WTC11 (cell line): ENCODE data around the gene COPZ2. TPM values are rescaled to one million over a fixed set of nuclear protein-coding genes. Genes with fewer than 3 reads are reported as not detected.
A peak's percentile ranks its signal among the peaks of the same experiment; 100 is the strongest.

Source experiments
- ATAC-seq: fragments of 200-7000 bp; cut with Tn5 transposase; 2 replicates; pipeline ENCODE4 v1.10.0; 2021; ENCODE audit warnings: mild to moderate bottlenecking, moderate library complexity
- CTCF ChIA-PET: fragments of 300-600 bp; sonication (Branson Sonifier 250); formaldehyde crosslinking; loops from one replicate; lab custom pipeline; 2021; ENCODE audit warnings: antibody characterized with exemption; lab: Charles Lee
- POLR2A ChIA-PET: fragments of 350-600 bp; sonication (Branson Sonifier 250); formaldehyde crosslinking; loops from one replicate; lab custom pipeline; 2021; ENCODE audit warnings: antibody characterized with exemption; lab: Charles Lee
- DNase-seq: peaks from one replicate; pipeline ENCODE4 v3.0.0; 2021; ENCODE audit warnings: low spot score
- H3K27ac Mint-ChIP-seq: 2 replicates; pipeline ENCODE4 v1.8.0; 2021; ENCODE audit warnings: mixed read lengths
- H3K27me3 Mint-ChIP-seq: 2 replicates; pipeline ENCODE4 v1.8.0; 2021; ENCODE audit warnings: low read depth, mild to moderate bottlenecking, moderate library complexity, mixed read lengths
- H3K36me3 Mint-ChIP-seq: 2 replicates; pipeline ENCODE4 v1.8.0; 2021; ENCODE audit warnings: mixed read lengths
- H3K4me1 Mint-ChIP-seq: 2 replicates; pipeline ENCODE4 v1.8.0; 2022; ENCODE audit warnings: mixed read lengths
- H3K4me3 Mint-ChIP-seq: 2 replicates; pipeline ENCODE4 v1.8.0; 2021; ENCODE audit warnings: mild to moderate bottlenecking, moderate library complexity, mixed read lengths
- H3K9me3 Mint-ChIP-seq: 2 replicates; pipeline ENCODE4 v1.8.0; 2021; ENCODE audit warnings: mixed read lengths
- CDX4 ChIP-seq: fragments of 250-450 bp; sonication (Bioruptor Pico); IDR thresholded peaks from 2 replicates; pipeline ENCODE4 v1.9.0; 2021; ENCODE audit warnings: moderate library complexity, mild to moderate bottlenecking, inconsistent platforms, borderline replicate concordance
- ELF4 ChIP-seq: sonication (generic); formaldehyde crosslinking; IDR thresholded peaks from 2 replicates; pipeline ENCODE4 v1.8.1; 2022; ENCODE audit warnings: low read depth, mild to moderate bottlenecking, moderate library complexity, missing genetic modification reagents
- EMX1 ChIP-seq: fragments of 250-450 bp; sonication (Bioruptor Pico); IDR thresholded peaks from 2 replicates; pipeline ENCODE4 v1.8.0; 2021; ENCODE audit warnings: mild to moderate bottlenecking
- FOXJ3 ChIP-seq: sonication (generic); formaldehyde crosslinking; IDR thresholded peaks from 2 replicates; pipeline ENCODE4 v1.9.0; 2021; ENCODE audit warnings: missing genetic modification reagents, mild to moderate bottlenecking, borderline replicate concordance
- FOXK1 ChIP-seq: sonication (generic); formaldehyde crosslinking; IDR thresholded peaks from 2 replicates; pipeline ENCODE4 v1.8.0; 2022; ENCODE audit warnings: mild to moderate bottlenecking, moderate library complexity, missing genetic modification reagents
- GTF2I ChIP-seq: fragments of 250-450 bp; sonication (Bioruptor Pico); conservative IDR thresholded peaks from 2 replicates; pipeline ENCODE4 v1.4.0; 2021; ENCODE audit warnings: mild to moderate bottlenecking
- JUN ChIP-seq: sonication (generic); formaldehyde crosslinking; IDR thresholded peaks from 2 replicates; pipeline ENCODE4 v1.8.0; 2023; ENCODE audit warnings: mild to moderate bottlenecking, missing genetic modification reagents
- MAX ChIP-seq: sonication (generic); formaldehyde crosslinking; IDR thresholded peaks from 2 replicates; pipeline ENCODE4 v1.8.0; 2022; ENCODE audit warnings: mild to moderate bottlenecking, missing genetic modification reagents
- MXD4 ChIP-seq: fragments of 250-450 bp; sonication (Bioruptor Pico); IDR thresholded peaks from 2 replicates; pipeline ENCODE4 v1.8.0; 2021; ENCODE audit warnings: mild to moderate bottlenecking, moderate library complexity, borderline replicate concordance
- NFE2L1 ChIP-seq: sonication (generic); formaldehyde crosslinking; IDR thresholded peaks from 2 replicates; pipeline ENCODE4 v1.8.1; 2023; ENCODE audit warnings: missing genetic modification reagents
- OVOL2 ChIP-seq: fragments of 250-450 bp; sonication (Bioruptor Pico); IDR thresholded peaks from 2 replicates; pipeline ENCODE4 v1.9.0; 2021; ENCODE audit warnings: mild to moderate bottlenecking, borderline replicate concordance
- SOX15 ChIP-seq: fragments of 250-450 bp; sonication (Bioruptor Pico); IDR thresholded peaks from 2 replicates; pipeline ENCODE4 v1.9.0; 2021; ENCODE audit warnings: mild to moderate bottlenecking
- SP1 ChIP-seq: sonication (generic); formaldehyde crosslinking; conservative IDR thresholded peaks from 2 replicates; pipeline ENCODE4 v1.8.1; 2022; ENCODE audit warnings: missing genetic modification reagents
- ZBTB21 ChIP-seq: sonication (generic); formaldehyde crosslinking; IDR thresholded peaks from 2 replicates; pipeline ENCODE4 v1.8.1; 2023; ENCODE audit warnings: mild to moderate bottlenecking, missing genetic modification reagents, borderline replicate concordance
- ZNF232 ChIP-seq: sonication (generic); formaldehyde crosslinking; IDR thresholded peaks from 2 replicates; pipeline ENCODE4 v1.8.0; 2022; ENCODE audit warnings: mild to moderate bottlenecking, missing genetic modification reagents
- ZNF423 ChIP-seq: fragments of 250-450 bp; sonication (Bioruptor Pico); IDR thresholded peaks from 2 replicates; pipeline ENCODE4 v2.1.2; 2022; ENCODE audit warnings: mild to moderate bottlenecking, moderate library complexity
- total RNA-seq: library from RNA; stranded (reverse); gene quantifications from 3 replicates; pipeline ENCODE4 v1.2.3, GENCODE V29; 2021
- TF ChIP-seq, protein P1 (sequence below): fragments of 250-450 bp; sonication (Bioruptor Pico); IDR thresholded peaks from 2 replicates; pipeline ENCODE4 v1.9.0; 2021; ENCODE audit warnings: mild to moderate bottlenecking, borderline replicate concordance
- TF ChIP-seq, protein P2 (sequence below): sonication (generic); formaldehyde crosslinking; IDR thresholded peaks from 2 replicates; pipeline ENCODE4 v1.8.0; 2023; ENCODE audit warnings: mild to moderate bottlenecking, missing genetic modification reagents
- TF ChIP-seq, protein P3 (sequence below): sonication (generic); formaldehyde crosslinking; IDR thresholded peaks from 2 replicates; pipeline ENCODE4 v1.8.1; 2022; ENCODE audit warnings: low read depth, mild to moderate bottlenecking, moderate library complexity, missing genetic modification reagents, borderline replicate concordance

The COPZ2 gene
- total RNA-seq, 1 experiment from 2014 or later, result 0.44 TPM

GRCh38 chr17:48066656-48067055 lies 29.1 kb upstream of the COPZ2 start (continued):
- no peak for TF ChIP-seq NFE2L1

DNA sequence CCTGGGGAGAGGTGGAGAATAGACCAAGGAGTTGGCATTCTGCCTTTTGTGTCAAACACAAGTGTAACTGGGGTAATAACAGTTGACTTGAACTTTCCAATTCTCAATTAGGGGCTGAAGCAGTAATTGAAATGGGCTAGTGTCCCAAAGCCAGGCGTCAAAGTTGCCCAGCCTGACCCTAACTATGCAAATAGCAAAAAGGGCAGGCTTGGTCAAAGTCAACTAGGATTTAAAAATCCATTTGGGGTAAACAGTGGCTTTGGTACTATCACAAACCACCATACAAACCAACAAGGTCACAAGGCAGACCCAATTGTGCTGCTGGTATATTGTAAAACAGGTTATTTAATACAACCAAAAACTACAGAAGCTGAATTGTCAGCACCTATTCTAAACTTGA lies 28.6 kb upstream of the COPZ2 start:
- Mint-ChIP-seq H3K27ac (peak overlapping the region; percentile 41; the same call in 1 of the 2 replicates), H3K4me1 (peaks cover 6% of the 10 kb centered on the region), H3K9me3 (no peaks in the 10 kb centered on the region), H3K27me3 (no peaks in the 10 kb centered on the region)
- ChIA-PET POLR2A (interaction anchor here (1.2 to 4.6 kb wide), 3 partner anchors 8 to 18 kb away, joined by 3 to 32 read pairs (median 22); partner anchors contain the start of gene NFE2L1), CTCF (interaction anchor here (0.6 to 6.6 kb wide), 9 partner anchors 11 to 69 kb away, joined by 3 to 66 read pairs (median 4); partner anchors contain the start of gene NFE2L1)
- ATAC-seq (no peak), DNase-seq (no peak)
- TF ChIP-seq MAX (CRISPR knock-in tag), result no peak
- no peak for TF ChIP-seq OVOL2 (CRISPR knock-in tag)
- TF ChIP-seq, protein P1, sequence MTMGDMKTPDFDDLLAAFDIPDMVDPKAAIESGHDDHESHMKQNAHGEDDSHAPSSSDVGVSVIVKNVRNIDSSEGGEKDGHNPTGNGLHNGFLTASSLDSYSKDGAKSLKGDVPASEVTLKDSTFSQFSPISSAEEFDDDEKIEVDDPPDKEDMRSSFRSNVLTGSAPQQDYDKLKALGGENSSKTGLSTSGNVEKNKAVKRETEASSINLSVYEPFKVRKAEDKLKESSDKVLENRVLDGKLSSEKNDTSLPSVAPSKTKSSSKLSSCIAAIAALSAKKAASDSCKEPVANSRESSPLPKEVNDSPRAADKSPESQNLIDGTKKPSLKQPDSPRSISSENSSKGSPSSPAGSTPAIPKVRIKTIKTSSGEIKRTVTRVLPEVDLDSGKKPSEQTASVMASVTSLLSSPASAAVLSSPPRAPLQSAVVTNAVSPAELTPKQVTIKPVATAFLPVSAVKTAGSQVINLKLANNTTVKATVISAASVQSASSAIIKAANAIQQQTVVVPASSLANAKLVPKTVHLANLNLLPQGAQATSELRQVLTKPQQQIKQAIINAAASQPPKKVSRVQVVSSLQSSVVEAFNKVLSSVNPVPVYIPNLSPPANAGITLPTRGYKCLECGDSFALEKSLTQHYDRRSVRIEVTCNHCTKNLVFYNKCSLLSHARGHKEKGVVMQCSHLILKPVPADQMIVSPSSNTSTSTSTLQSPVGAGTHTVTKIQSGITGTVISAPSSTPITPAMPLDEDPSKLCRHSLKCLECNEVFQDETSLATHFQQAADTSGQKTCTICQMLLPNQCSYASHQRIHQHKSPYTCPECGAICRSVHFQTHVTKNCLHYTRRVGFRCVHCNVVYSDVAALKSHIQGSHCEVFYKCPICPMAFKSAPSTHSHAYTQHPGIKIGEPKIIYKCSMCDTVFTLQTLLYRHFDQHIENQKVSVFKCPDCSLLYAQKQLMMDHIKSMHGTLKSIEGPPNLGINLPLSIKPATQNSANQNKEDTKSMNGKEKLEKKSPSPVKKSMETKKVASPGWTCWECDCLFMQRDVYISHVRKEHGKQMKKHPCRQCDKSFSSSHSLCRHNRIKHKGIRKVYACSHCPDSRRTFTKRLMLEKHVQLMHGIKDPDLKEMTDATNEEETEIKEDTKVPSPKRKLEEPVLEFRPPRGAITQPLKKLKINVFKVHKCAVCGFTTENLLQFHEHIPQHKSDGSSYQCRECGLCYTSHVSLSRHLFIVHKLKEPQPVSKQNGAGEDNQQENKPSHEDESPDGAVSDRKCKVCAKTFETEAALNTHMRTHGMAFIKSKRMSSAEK (CRISPR knock-in tag), result no peak
- TF ChIP-seq EMX1 (CRISPR knock-in tag), result no peak
- TF ChIP-seq ZBTB21 (CRISPR knock-in tag), result no peak
- TF ChIP-seq, protein P2, sequence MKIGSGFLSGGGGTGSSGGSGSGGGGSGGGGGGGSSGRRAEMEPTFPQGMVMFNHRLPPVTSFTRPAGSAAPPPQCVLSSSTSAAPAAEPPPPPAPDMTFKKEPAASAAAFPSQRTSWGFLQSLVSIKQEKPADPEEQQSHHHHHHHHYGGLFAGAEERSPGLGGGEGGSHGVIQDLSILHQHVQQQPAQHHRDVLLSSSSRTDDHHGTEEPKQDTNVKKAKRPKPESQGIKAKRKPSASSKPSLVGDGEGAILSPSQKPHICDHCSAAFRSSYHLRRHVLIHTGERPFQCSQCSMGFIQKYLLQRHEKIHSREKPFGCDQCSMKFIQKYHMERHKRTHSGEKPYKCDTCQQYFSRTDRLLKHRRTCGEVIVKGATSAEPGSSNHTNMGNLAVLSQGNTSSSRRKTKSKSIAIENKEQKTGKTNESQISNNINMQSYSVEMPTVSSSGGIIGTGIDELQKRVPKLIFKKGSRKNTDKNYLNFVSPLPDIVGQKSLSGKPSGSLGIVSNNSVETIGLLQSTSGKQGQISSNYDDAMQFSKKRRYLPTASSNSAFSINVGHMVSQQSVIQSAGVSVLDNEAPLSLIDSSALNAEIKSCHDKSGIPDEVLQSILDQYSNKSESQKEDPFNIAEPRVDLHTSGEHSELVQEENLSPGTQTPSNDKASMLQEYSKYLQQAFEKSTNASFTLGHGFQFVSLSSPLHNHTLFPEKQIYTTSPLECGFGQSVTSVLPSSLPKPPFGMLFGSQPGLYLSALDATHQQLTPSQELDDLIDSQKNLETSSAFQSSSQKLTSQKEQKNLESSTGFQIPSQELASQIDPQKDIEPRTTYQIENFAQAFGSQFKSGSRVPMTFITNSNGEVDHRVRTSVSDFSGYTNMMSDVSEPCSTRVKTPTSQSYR (CRISPR knock-in tag), result no peak
- no peak for TF ChIP-seq JUN (CRISPR knock-in tag)
- TF ChIP-seq NFE2L1, result no peak
- TF ChIP-seq, all 79 proteins: peak for 0
- no peak overlapping the region for H3K4me3 Mint-ChIP-seq
- peaks cover 51% of the 10 kb centered on the region for H3K36me3 Mint-ChIP-seq

DNA sequence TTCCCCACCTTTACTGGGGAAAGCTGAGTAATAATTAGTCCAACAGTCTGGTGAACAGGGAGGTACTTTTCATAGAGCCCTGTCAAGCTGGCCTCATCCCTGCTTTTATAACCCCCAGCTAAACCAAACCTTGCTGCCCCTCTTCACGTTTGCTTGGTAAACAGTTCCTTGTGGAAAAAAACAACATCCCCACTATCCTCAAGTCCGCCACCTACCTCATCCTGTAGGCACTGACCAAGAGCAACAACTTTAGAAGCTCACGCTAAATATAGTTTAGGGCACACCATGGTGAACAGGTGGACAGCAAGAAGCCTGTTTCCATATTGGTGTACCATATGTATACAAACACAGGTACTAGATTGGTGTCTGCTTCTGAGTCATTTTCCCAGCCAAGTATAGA lies 27.0 kb upstream of the COPZ2 start:
- Mint-ChIP-seq H3K27ac (peak overlapping the region; percentile 66), H3K9me3 (no peaks in the 10 kb centered on the region), H3K4me3 (no peak overlapping the region), H3K36me3 (peaks cover 52% of the 10 kb centered on the region), H3K27me3 (no peaks in the 10 kb centered on the region), H3K4me1 (peaks cover 7% of the 10 kb centered on the region)
- POLR2A ChIA-PET, result interaction anchor here (0.6 to 4.6 kb wide), 6 partner anchors 9 to 96 kb away, joined by 3 to 32 read pairs (median 4); partner anchors contain the start of gene NFE2L1
- DNase-seq, result no peak
- no peak for TF ChIP-seq ELF4 (CRISPR knock-in tag)
- TF ChIP-seq CDX4 (CRISPR knock-in tag), result no peak
- no peak for TF ChIP-seq FOXJ3 (CRISPR knock-in tag)
- TF ChIP-seq ZNF423 (CRISPR knock-in tag), result no peak
- TF ChIP-seq SP1 (CRISPR knock-in tag), result no peak
- TF ChIP-seq ZNF232 (CRISPR knock-in tag), result no peak
- TF ChIP-seq, protein P3, sequence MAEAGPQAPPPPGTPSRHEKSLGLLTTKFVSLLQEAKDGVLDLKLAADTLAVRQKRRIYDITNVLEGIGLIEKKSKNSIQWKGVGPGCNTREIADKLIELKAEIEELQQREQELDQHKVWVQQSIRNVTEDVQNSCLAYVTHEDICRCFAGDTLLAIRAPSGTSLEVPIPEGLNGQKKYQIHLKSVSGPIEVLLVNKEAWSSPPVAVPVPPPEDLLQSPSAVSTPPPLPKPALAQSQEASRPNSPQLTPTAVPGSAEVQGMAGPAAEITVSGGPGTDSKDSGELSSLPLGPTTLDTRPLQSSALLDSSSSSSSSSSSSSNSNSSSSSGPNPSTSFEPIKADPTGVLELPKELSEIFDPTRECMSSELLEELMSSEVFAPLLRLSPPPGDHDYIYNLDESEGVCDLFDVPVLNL (CRISPR knock-in tag), result no peak
- no peak for TF ChIP-seq SOX15 (CRISPR knock-in tag)
- no peak for TF ChIP-seq FOXK1 (CRISPR knock-in tag)
- no peak for TF ChIP-seq GTF2I (CRISPR knock-in tag)
- no peak for TF ChIP-seq MXD4
- CTCF ChIA-PET, result interaction anchor here (0.7 to 6.6 kb wide), 10 partner anchors 8 to 164 kb away, joined by 3 to 66 read pairs (median 4); partner anchors contain the start of gene COPZ2
- no peak; the same call in 1 of the 2 replicates for ATAC-seq
